Measurements from ENCODE around the gene FOXP1.
A peak's percentile ranks its signal among the peaks of the same experiment; 100 is the strongest.
"Not testable (repeated sequence)": the region's sequence is repeated elsewhere in the genome, so short reads cannot be mapped to it uniquely, and the experiment has no call there.

Gene FOXP1

GRCh38 chr3:71530903-71531530 lies 52.5 kb downstream of the FOXP1 start:
- DNase-seq (ENCODE audit: low read depth) = no peak

GRCh38 chr3:71528816-71529215 lies 54.7 kb downstream of the FOXP1 start:
- no peak for DNase-seq (ENCODE audit: low read depth)

GRCh38 chr3:71526448-71526847 lies 57.1 kb downstream of the FOXP1 start:
- DNase-seq (ENCODE audit: low read depth) = not testable (repeated sequence)

GRCh38 chr3:71525391-71525790 lies 58.1 kb downstream of the FOXP1 start:
- DNase-seq (ENCODE audit: low read depth) = no peak

- no peak for DNase-seq (ENCODE audit: low read depth)
These were observed 58.9 kb downstream of the FOXP1 start for GRCh38 chr3:71524672-71525071.

- no peak for DNase-seq (ENCODE audit: low read depth)
These were observed 59.9 kb downstream of the FOXP1 start for GRCh38 chr3:71523628-71524027.

GRCh38 chr3:71521940-71522876 lies 61.3 kb downstream of the FOXP1 start:
- DNase-seq (ENCODE audit: low read depth) = no peak

GRCh38 chr3:71521021-71521352 lies 62.5 kb downstream of the FOXP1 start:
- no peak for DNase-seq (ENCODE audit: low read depth)

- no peak for DNase-seq (ENCODE audit: low read depth)
These were observed 63.1 kb downstream of the FOXP1 start for GRCh38 chr3:71520161-71521020.

- DNase-seq (ENCODE audit: low read depth) = no peak
These were observed 65.4 kb downstream of the FOXP1 start for GRCh38 chr3:71518089-71518488.

- DNase-seq (ENCODE audit: low read depth) = no peak
These were observed 66.2 kb downstream of the FOXP1 start for GRCh38 chr3:71517271-71517791.

- no peak for DNase-seq (ENCODE audit: low read depth)
These were observed 67.7 kb downstream of the FOXP1 start for GRCh38 chr3:71515636-71516365.

GRCh38 chr3:71514621-71515020 lies 68.9 kb downstream of the FOXP1 start:
- no peak for DNase-seq (ENCODE audit: low read depth)

GRCh38 chr3:71513515-71513914 lies 70.0 kb downstream of the FOXP1 start:
- DNase-seq (ENCODE audit: low read depth) = no peak

GRCh38 chr3:71513081-71513480 lies 70.4 kb downstream of the FOXP1 start:
- no peak for DNase-seq (ENCODE audit: low read depth)

GRCh38 chr3:71512544-71512943 lies 71.0 kb downstream of the FOXP1 start:
- no peak for DNase-seq (ENCODE audit: low read depth)

GRCh38 chr3:71512000-71512399 lies 71.5 kb downstream of the FOXP1 start:
- DNase-seq (ENCODE audit: low read depth) = no peak

GRCh38 chr3:71511446-71511845 lies 72.1 kb downstream of the FOXP1 start:
- no peak for DNase-seq (ENCODE audit: low read depth)

GRCh38 chr3:71511037-71511436 lies 72.5 kb downstream of the FOXP1 start:
- DNase-seq (ENCODE audit: low read depth) = peak; percentile 97

- DNase-seq (ENCODE audit: low read depth) = peak; percentile 54
These were observed 73.0 kb downstream of the FOXP1 start for GRCh38 chr3:71510510-71510909.

- no peak for DNase-seq (ENCODE audit: low read depth)
These were observed 74.5 kb downstream of the FOXP1 start for GRCh38 chr3:71509066-71509465.

All from non-pigmented ciliary epithelial cell (primary cell).